HepG2 (cell line): ENCODE measurements around the gene RIPOR3. TPM values are rescaled to one million over a fixed set of nuclear protein-coding genes. Genes with fewer than 3 reads are reported as not detected.

ENCODE experiments used
- ATAC-seq: fragments of 200-7000 bp; cut with Tn5 transposase; 3 replicates; pipeline ENCODE4 v1.9.1; 2020; ENCODE audit warnings: mild to moderate bottlenecking, moderate library complexity
- BruUV-seq: library from RNA; stranded (reverse); fragments of 400-500 nt; replicated peaks from 2 replicates; lab custom pipeline; 2021; lab: Mats Ljungman, UMichigan
- CTCF ChIA-PET: fragments of 300-600 bp; formaldehyde crosslinking; extraction: SDS; loops from one replicate; lab custom pipeline; 2021; ENCODE audit warnings: low total read pairs, inconsistent platforms, low intra/inter-chr PET ratio; lab: Yijun Ruan, JAX
- POLR2A ChIA-PET: fragments of 350-600 bp; sonication (Branson Sonifier 250); formaldehyde crosslinking; loops from one replicate; lab custom pipeline; 2020; ENCODE audit warnings: antibody characterized with exemption, inconsistent platforms; lab: Yijun Ruan, JAX
- DNase-seq: peaks from one replicate; pipeline ENCODE4 v3.0.0-alpha.2; 2015; ENCODE audit warnings: low spot score
- FAIRE-seq: peaks from 3 replicates; lab custom pipeline; 2011; peaks lifted over from hg19 to GRCh38; lab: Jason Lieb, UNC
- H2AFZ ChIP-seq: one replicate; pipeline ENCODE4 v1.6.1; 2011; ENCODE audit warnings: low read length, inconsistent platforms
- H3K27ac ChIP-seq: fragments of 300-600 bp; 3 replicates; pipeline ENCODE4 v1.8.0; 2011; ENCODE audit warnings: mixed run types, mild to moderate bottlenecking, mixed read lengths, low read length, inconsistent platforms; ENCODE audit not compliant: insufficient read depth; ENCODE audit errors: extremely low read length
- H3K27me3 ChIP-seq, 2 experiments: fragments of 200-600 bp in 1 of 2; 2 replicates in 1 of 2; 3 replicates in 1 of 2; pipeline versions ENCODE4 v1.6.0 to v1.8.0; 2011; ENCODE audit warnings: low read length in 2 of 2, mild to moderate bottlenecking in 2 of 2, moderate library complexity in 2 of 2, inconsistent platforms in 1 of 2; ENCODE audit not compliant: insufficient read depth in 2 of 2, control insufficient read depth in 1 of 2
- H3K36me3 ChIP-seq, 2 experiments: fragments of 200-600 bp in 1 of 2; replicated peaks in 1 of 2; 2 replicates in 1 of 2; 3 replicates in 1 of 2; pipeline versions ENCODE4 v1.5.1 to v1.8.0; 2011; ENCODE audit warnings: low read length in 2 of 2, inconsistent platforms in 1 of 2; ENCODE audit not compliant: insufficient read depth in 2 of 2, control insufficient read depth in 1 of 2
- H3K4me1 ChIP-seq: 2 replicates; pipeline ENCODE4 v1.5.1; 2012; ENCODE audit warnings: low read length, inconsistent platforms; ENCODE audit not compliant: insufficient read depth
- H3K4me2 ChIP-seq: 2 replicates; pipeline ENCODE4 v1.6.0; 2011; ENCODE audit warnings: low read depth, low read length, inconsistent platforms
- H3K4me3 ChIP-seq, 3 experiments: fragments of 200-600 bp in 1 of 3; sonication (generic), shearing (Covaris generic) in 1 of 3; replicated peaks in 1 of 3; 2 replicates each; pipeline ENCODE4 v1.5.1; 2011 to 2016; ENCODE audit warnings: low read length in 3 of 3, inconsistent platforms in 2 of 3, low read depth in 2 of 3, mild to moderate bottlenecking in 2 of 3, control low read depth in 1 of 3, mixed read lengths in 1 of 3; ENCODE audit not compliant: insufficient read depth in 1 of 3
- H3K79me2 ChIP-seq: one replicate; pipeline ENCODE4 v1.6.1; 2011; ENCODE audit warnings: low read length, inconsistent platforms; ENCODE audit not compliant: insufficient read depth
- H3K9ac ChIP-seq: 2 replicates; pipeline ENCODE4 v1.6.0; 2011; ENCODE audit warnings: mild to moderate bottlenecking, low read depth, low read length, inconsistent platforms; ENCODE audit not compliant: insufficient read depth
- H3K9me3 ChIP-seq: 2 replicates; pipeline ENCODE4 v1.5.1; 2012; ENCODE audit warnings: mild to moderate bottlenecking, low read length
- H4K20me1 ChIP-seq: 2 replicates; pipeline ENCODE4 v1.6.0; 2011; ENCODE audit warnings: inconsistent platforms, mild to moderate bottlenecking, low read length, moderate library complexity; ENCODE audit not compliant: insufficient read depth
- MLXIP ChIP-seq: sonication (generic); formaldehyde crosslinking; IDR thresholded peaks from 2 replicates; pipeline ENCODE4 v1.9.0; 2021; ENCODE audit warnings: missing genetic modification reagents, borderline replicate concordance
- ZNF180 ChIP-seq: sonication (generic); formaldehyde crosslinking; IDR thresholded peaks from 2 replicates; pipeline ENCODE4 v1.4.0; 2020; ENCODE audit warnings: low read depth, missing genetic modification reagents, borderline replicate concordance
- ZNF792 ChIP-seq: IDR thresholded peaks from 2 replicates; pipeline ENCODE4 v1.6.1; 2016
- WGBS: methylation state at CpG from one replicate; pipeline ENCODE4 v1.1.6; 2017; ENCODE audit warnings: low lambda C conversion rate; 5-methylcytosine and 5-hydroxymethylcytosine counted together
- in situ Hi-C: cut with HindIII; loops from 2 replicates; pipeline ENCODE4 v1.10.0; 2017; ENCODE audit warnings: low pct_unique_long_range_greater_than_20kb; ENCODE audit not compliant: extremely low pct_ligation_motif_present
- intact Hi-C: fragments of 100-400 bp; cut with micrococcal nuclease; formaldehyde crosslinking; loops from one replicate; pipeline ENCODE4 v1.10.0; 2022; ENCODE audit not compliant: unreplicated experiment
- polyA plus RNA-seq, 8 experiments: library from polyadenylated mRNA; depleted of rRNA in 3 of 8; stranded (reverse) in 7 of 8; unstranded in 1 of 8; fragments of >200 nt; fragmentation: Illumina TruSeq in 4 of 8; extraction: Trizol in 4 of 8; gene quantifications; 2 replicates each; pipeline versions ENCODE4 v1.2.1 to v1.2.3, GENCODE V29; 2011 to 2016; ENCODE audit warnings: low read depth in 4 of 8, missing spikeins in 1 of 8, mixed read lengths in 1 of 8; ENCODE audit not compliant: insufficient read depth in 1 of 8
- total RNA-seq, 5 experiments: library from RNA; depleted of rRNA; stranded (reverse); fragments of >200 nt; fragmentation: Illumina TruSeq; extraction: Trizol; gene quantifications; 2 replicates each; pipeline ENCODE4 v1.2.3, GENCODE V29; 2016; ENCODE audit warnings: low read depth in 1 of 5

RIPOR3 gene
- total and polyA plus RNA-seq, 2 of the 13 experiments (the other 11 are each of a cell fraction or from before 2014, with no cell fraction given): 0.18 TPM; not detected in 1

GRCh38 chr20:50551288-50551687 is 140.1 kb downstream of the RIPOR3 start (continued):
- TF ChIP-seq ZNF180 (CRISPR knock-in tag): no peak
- TF ChIP-seq ZNF792 (CRISPR knock-in tag): no peak

- FAIRE-seq: no peak
Observed at GRCh38 chr20:50550531-50550930, 140.8 kb downstream of the RIPOR3 start.

More at GRCh38 chr20:50550531-50550930, 140.8 kb downstream of the RIPOR3 start:
- H3K27me3 ChIP-seq: no peaks in the 10 kb centered on the region
- POLR2A ChIA-PET: interaction anchor here (1.1 kb wide), 1 partner anchor 13 kb away, joined by 3 read pairs; no protein-coding TSS in a partner anchor
- in situ Hi-C loops: no loop called here
- H3K4me3 ChIP-seq: no peak overlapping the region
- 97% methylated on average over 2 of the region's 2 CpGs for WGBS
- peaks cover 25% of the 10 kb centered on the region for H3K4me1 ChIP-seq
- intact Hi-C loops: no loop called here
- H3K4me2 ChIP-seq: no peak overlapping the region
- H3K9me3 ChIP-seq: no peaks in the 10 kb centered on the region
- H3K9ac ChIP-seq: no peak overlapping the region
- no peak for TF ChIP-seq MLXIP (CRISPR knock-in tag)
- H3K27ac ChIP-seq: no peak overlapping the region
- DNase-seq: no peak
- H3K36me3 ChIP-seq: peaks cover 4 to 11% of the 10 kb centered on the region in 2 experiments; a peak in 4 of 5 replicates
- CTCF ChIA-PET: no interaction called here
- H2AFZ ChIP-seq: no peak overlapping the region
- ATAC-seq: no peak
- BruUV-seq: no TSS peak
- no peaks in the 10 kb centered on the region for H4K20me1 ChIP-seq
- peaks cover 2% of the 10 kb centered on the region for H3K79me2 ChIP-seq
